Heart left ventricle (tissue), 16 donors: ENCODE measurements around the gene SMIM44. TPM values are rescaled to one million over a fixed set of nuclear protein-coding genes. Genes with fewer than 3 reads are reported as not detected.

Experiments used
- ATAC-seq, 4 donors: fragments of 200-7000 bp; cut with Tn5 transposase; one replicate each; pipeline ENCODE4 v1.9.1; 2020 to 2022; ENCODE audit warnings: moderate library complexity in 4 of 4, mild to moderate bottlenecking in 3 of 4, moderate number of reproducible peaks in 1 of 4
- DNase-seq, 5 donors: peaks; one replicate each; pipeline ENCODE4 v3.0.0-alpha.2; 2020
- H3K27ac ChIP-seq, 12 donors: fragments of 200-600 bp; sonication (generic) in 4 of 12; one replicate each; pipeline versions ENCODE4 v1.5.0 to v1.8.0; 2016 to 2022; ENCODE audit warnings: mild to moderate bottlenecking in 2 of 12
- H3K27me3 ChIP-seq, 9 donors: fragments of 200-600 bp; sonication (generic) in 2 of 9; one replicate each; pipeline versions ENCODE4 v1.5.1 to v1.8.0; 2016 to 2022; ENCODE audit warnings: mild to moderate bottlenecking in 3 of 9
- H3K36me3 ChIP-seq, 9 donors: fragments of 200-600 bp; sonication (generic) in 2 of 9; one replicate each; pipeline versions ENCODE4 v1.5.0 to v1.8.0; 2018 to 2022; ENCODE audit warnings: mild to moderate bottlenecking in 2 of 9
- H3K4me1 ChIP-seq, 12 donors: fragments of 200-600 bp; sonication (generic) in 4 of 12; one replicate each; pipeline versions ENCODE4 v1.5.0 to v1.8.0; 2016 to 2022; ENCODE audit warnings: mild to moderate bottlenecking in 3 of 12
- H3K4me3 ChIP-seq, 12 donors: fragments of 200-600 bp; sonication (generic) in 4 of 12; one replicate each; pipeline versions ENCODE4 v1.5.0 to v1.8.0; 2017 to 2022; ENCODE audit warnings: mild to moderate bottlenecking in 9 of 12, moderate library complexity in 4 of 12
- H3K9me3 ChIP-seq, 12 donors: fragments of 200-600 bp; sonication (generic) in 4 of 12; one replicate each; pipeline versions ENCODE4 v1.5.0 to v1.8.0; 2016 to 2022; ENCODE audit warnings: mild to moderate bottlenecking in 1 of 12
- POLR2A ChIP-seq, 2 donors: fragments of 450-650 bp; IDR thresholded peaks; one replicate each; pipeline ENCODE4 v1.6.1; 2017; ENCODE audit warnings: antibody characterized with exemption in 2 of 2, mild to moderate bottlenecking in 2 of 2, moderate library complexity in 2 of 2
- WGBS, 4 donors: extraction: QIAGEN DNeasy Blood & Tissue Kit in 2 of 4; methylation state at CpG; one replicate each; pipeline versions ENCODE4 v1.1.5 to v1.1.7; 2013 to 2018; 5-methylcytosine and 5-hydroxymethylcytosine counted together
- intact Hi-C, 10 donors: fragments of 100-400 bp; cut with DNase I; formaldehyde crosslinking; loops; one replicate each; pipeline versions ENCODE4 v1.11.1 to v1.14.2; 2022
- polyA plus RNA-seq, 2 donors: library from polyadenylated mRNA; stranded (reverse); fragments of 200-250 nt; gene quantifications; one replicate each; pipeline ENCODE4 v1.2.3, GENCODE V29; 2013
- total RNA-seq, 9 donors: library from RNA; depleted of rRNA in 2 of 9; stranded (reverse); fragments of >200 nt in 2 of 9; fragmentation: NEBNext Ultra II Directional in 3 of 9; extraction: Animal tissue kit (Norgen Biotek cat#: 25700) in 3 of 9; gene quantifications; one replicate each; pipeline versions ENCODE4 v1.1.0 to v1.2.4, GENCODE V29; 2016 to 2023
- TF ChIP-seq, protein P1 (sequence below), 12 donors: fragments of 200-600 bp; sonication (generic) in 4 of 12; IDR thresholded peaks; one replicate each; pipeline versions ENCODE4 v1.5.0 to v1.8.0; 2018 to 2022; ENCODE audit warnings: antibody characterized with exemption in 12 of 12, mild to moderate bottlenecking in 5 of 12
- donor health status: ischemic (EF 13 %, LVEDD 7.1; RV severe dilation, severe dysfunction).
- donor health status: healthy with polysubstance abuse.
- donor health status: DM: no; HTN: yes; CAD: no.
- donor health status: DM: no; HTN: no; CAD: no.
- donor health status: ischemic (EF 25% LVEDD 6.9; RV normal size, moderate dysfunction).
- donor health status: ischemic (EF 25% LVEDD 5.7; RV mildly dilated, moderate dysfunction).
- donor health status: healthy.
- donor health status: DM: yes; HTN: yes; CAD: no.
- donor health status: ischemic (EF 35%, LVEDD 5.7; RV mildly dilated, moderate dysfunction).
- donor health status: nonischemic (EF 11% LVEDD 7.7; RV severe dilation, severe dysfunction).
- donor health status: DM: yes; HTN: yes; CAD: no.
- donor health status: PGD.
- donor health status: ischemic (EF 29% LVEDD 5.4; RV normal size, mild dysfunction).
- donor health status: nonischemic (EF 23%, LVEDD 6.1; RV moderate dilation, normal function).

The SMIM44 gene
- total and polyA plus RNA-seq, 11 donors: not detected

DNA sequence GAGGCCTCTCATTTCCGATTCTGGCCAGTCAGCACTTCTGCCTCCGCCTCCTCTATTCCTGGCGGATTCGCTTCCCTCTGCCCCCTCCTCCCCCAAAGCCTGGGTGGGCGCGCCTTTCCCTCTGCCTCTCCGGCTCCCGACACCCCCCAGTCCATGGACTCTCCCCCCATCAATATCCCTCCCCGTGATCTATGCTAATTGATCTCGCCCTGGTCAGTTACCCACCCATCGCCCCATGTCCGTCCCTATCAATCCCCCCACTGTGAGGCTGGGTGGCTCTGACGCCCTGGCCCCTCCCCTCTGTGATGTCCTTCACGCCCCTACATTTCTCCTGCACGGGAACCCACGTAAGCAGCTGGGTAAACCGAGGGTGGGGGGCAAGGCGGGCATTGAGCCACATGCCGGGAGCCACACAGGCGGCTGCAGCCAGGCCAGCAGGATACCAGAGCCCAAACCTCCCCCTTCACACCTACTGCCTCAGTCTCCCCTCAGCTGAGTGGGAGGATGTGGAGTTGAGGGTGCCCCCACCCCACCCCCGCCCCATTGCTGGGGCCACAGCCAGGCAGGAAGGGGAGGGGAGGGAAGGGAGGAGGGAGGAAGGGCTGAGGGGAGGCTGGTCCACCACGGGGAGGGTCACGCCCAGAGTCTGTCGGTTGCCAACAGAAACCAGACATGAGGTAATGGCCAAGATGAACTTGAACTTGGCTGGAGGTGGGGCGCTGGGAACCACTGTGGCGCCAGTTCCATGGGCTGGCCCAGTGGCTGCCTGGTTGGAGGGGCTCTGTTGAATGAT, 24.0 kb downstream of the SMIM44 start:
- Histone ChIP-seq H3K27me3 (no peaks in the 10 kb centered on the region), H3K9me3 (no peaks in the 10 kb centered on the region), H3K4me3 (peak overlapping the region in 6 of 12 donors; percentile 4 to 33 (median 22)), H3K36me3 (peaks cover 0 to 61% (median 49%) of the 10 kb centered on the region in 9 donors), H3K27ac (peak overlapping the region; percentile 60 to 96 (median 84)), H3K4me1 (peaks cover 4 to 54% (median 36%) of the 10 kb centered on the region in 12 donors)
- peak; percentile 86 to 95 (median 92) for DNase-seq
- intact Hi-C loops: no loop called here
- TF ChIP-seq, protein P1, sequence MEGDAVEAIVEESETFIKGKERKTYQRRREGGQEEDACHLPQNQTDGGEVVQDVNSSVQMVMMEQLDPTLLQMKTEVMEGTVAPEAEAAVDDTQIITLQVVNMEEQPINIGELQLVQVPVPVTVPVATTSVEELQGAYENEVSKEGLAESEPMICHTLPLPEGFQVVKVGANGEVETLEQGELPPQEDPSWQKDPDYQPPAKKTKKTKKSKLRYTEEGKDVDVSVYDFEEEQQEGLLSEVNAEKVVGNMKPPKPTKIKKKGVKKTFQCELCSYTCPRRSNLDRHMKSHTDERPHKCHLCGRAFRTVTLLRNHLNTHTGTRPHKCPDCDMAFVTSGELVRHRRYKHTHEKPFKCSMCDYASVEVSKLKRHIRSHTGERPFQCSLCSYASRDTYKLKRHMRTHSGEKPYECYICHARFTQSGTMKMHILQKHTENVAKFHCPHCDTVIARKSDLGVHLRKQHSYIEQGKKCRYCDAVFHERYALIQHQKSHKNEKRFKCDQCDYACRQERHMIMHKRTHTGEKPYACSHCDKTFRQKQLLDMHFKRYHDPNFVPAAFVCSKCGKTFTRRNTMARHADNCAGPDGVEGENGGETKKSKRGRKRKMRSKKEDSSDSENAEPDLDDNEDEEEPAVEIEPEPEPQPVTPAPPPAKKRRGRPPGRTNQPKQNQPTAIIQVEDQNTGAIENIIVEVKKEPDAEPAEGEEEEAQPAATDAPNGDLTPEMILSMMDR (IDR thresholded peaks at IDR 0.05): no peak
- TF ChIP-seq POLR2A (IDR thresholded peaks at IDR 0.05): peak in 1 of 2 donors; percentile 3
- peak; percentile 87 to 91 (median 88) for ATAC-seq
- WGBS, 4 donors: 17 to 29% (median 19%) methylated on average over 24 to 26 of the region's 26 CpGs

DNA sequence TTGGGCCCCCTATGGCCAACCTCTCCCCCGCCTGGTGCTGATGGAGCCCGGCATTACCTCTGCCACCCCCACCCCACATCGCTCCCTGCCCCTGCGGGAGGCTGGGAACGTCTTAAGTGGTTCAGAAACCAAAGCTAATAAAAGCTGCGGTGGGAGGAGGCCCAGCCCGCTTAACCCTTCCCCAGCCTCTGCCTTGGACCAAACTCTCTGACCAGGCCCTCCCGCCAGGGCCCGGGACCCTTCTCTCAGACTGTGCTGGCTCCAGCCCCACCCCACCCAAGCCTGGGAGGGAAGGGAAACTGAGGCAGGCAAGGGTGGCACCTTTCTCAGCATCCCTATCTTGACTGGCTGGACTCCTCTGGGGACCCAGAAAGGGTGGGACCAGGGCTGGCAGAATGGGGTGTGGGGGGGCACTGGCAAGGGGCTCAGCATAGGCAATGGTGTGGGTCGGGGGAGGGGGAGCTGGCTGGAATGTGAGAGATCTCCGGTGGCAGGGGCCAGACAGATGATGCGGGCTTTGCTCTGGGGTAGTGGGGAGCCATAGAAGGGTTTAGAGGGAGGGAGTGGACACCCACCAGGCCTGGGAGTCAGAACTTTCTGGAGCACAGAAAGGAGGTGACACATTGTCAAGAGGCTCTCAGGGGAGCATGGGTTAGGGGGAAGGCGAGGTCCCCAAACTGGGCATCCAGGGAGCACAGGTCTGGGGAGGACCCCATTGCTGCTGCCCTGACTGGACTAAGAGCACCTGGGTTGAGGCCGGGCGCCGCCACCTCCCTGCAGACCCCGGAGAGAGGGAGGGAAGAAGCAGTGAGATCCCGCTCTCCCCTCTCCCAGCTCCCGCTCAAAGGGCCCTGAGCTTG, 24.8 kb downstream of the SMIM44 start:
- peak in 3 of 4 donors; percentile 11 to 41 (median 14) for ATAC-seq
- TF ChIP-seq, protein P1 (IDR thresholded peaks at IDR 0.05): no peak
- no peak for TF ChIP-seq POLR2A (IDR thresholded peaks at IDR 0.05)
- Histone ChIP-seq H3K4me1 (peaks cover 4 to 46% (median 36%) of the 10 kb centered on the region in 12 donors), H3K27me3 (no peaks in the 10 kb centered on the region), H3K9me3 (no peaks in the 10 kb centered on the region), H3K4me3 (peak overlapping the region in 4 of 12 donors; percentile 16 to 33 (median 22)), H3K36me3 (peaks cover 0 to 63% (median 49%) of the 10 kb centered on the region in 9 donors), H3K27ac (peak overlapping the region; percentile 60 to 96 (median 84))
- peak in 1 of 5 donors; percentile 54 for DNase-seq
- intact Hi-C loops: no loop called here
- WGBS, 4 donors: 25 to 44% (median 38%) methylated on average over 14 to 19 of the region's 19 CpGs

DNA sequence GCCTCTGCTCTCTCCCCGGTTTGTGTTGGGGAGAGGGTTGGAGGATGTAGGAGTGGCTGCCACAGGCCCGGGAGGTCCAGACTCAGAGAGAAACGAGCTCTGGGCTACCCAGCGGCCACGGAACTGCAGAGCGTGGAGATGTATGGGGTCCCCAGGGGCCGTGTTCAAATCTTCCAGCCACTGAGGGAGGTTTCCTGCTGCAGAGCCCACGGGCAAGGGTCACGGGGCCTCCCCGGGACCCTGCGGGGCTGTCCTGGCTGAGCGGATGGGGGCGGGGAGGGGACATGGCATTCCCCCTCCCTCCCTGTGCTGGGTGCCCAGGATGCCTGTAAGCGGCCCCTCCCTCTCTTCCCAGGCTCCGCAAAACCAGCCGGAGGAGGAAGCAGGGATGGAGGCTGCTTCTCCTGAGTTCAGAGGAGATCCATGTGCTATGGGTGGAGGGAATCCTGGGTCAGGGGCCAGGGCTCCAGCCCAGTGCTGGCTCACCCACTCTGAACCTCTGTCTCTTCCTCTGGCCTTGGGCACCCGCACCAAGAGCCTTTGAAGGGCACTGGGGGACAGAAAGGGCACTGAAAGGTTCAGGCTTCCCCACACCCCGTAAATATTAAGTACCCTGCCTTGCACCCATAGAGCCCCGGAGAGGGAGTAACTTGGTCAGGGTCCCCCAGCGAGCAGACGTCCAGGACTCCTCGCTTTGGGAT, 25.6 kb downstream of the SMIM44 start:
- peak in 2 of 5 donors; percentile 55 to 58 for DNase-seq

More for the DNA sequence above, 25.6 kb downstream of the SMIM44 start:
- H3K36me3 ChIP-seq: peaks cover under 1 to 63% (median 49%) of the 10 kb centered on the region in 9 donors
- H3K27ac ChIP-seq: peak overlapping the region; percentile 60 to 96 (median 84)
- H3K4me3 ChIP-seq: peak overlapping the region in 1 of 12 donors; percentile 16
- intact Hi-C loops: no loop called here
- TF ChIP-seq, protein P1 (IDR thresholded peaks at IDR 0.05): no peak
- TF ChIP-seq POLR2A (IDR thresholded peaks at IDR 0.05): no peak
- peak in 2 of 4 donors; percentile 7 to 34 for ATAC-seq
- no peaks in the 10 kb centered on the region for H3K27me3 ChIP-seq
- peaks cover 4 to 46% (median 36%) of the 10 kb centered on the region in 12 donors for H3K4me1 ChIP-seq
- no peaks in the 10 kb centered on the region for H3K9me3 ChIP-seq
- WGBS, 4 donors: 32 to 40% (median 36%) methylated on average over 17 to 22 of the region's 22 CpGs
